Endothelial cell of umbilical vein (primary cell): Measurements from ENCODE around the gene CXCR6. TPM values are rescaled to one million over a fixed set of nuclear protein-coding genes. Genes with fewer than 3 reads are reported as not detected.

ENCODE experiments used
- BruUV-seq: library from RNA; stranded (reverse); fragments of 400-500 nt; replicated peaks from 2 replicates; lab custom pipeline; 2021; lab: Mats Ljungman, UMichigan
- CTCF ChIA-PET: fragments of 300-600, 350-600 bp; sonication (Branson Sonifier 250); formaldehyde crosslinking; loops from one replicate; lab custom pipeline; 2021; ENCODE audit warnings: antibody characterized with exemption, inconsistent platforms; lab: Charles Lee
- POLR2A ChIA-PET: fragments of 300-600, 350-600 bp; sonication (Branson Sonifier 250); formaldehyde crosslinking; loops from one replicate; lab custom pipeline; 2021; ENCODE audit warnings: antibody characterized with exemption, inconsistent platforms; lab: Charles Lee
- DNase-seq: peaks from one replicate; pipeline ENCODE4 v3.0.0-alpha.2; 2011; ENCODE audit warnings: low read depth, low spot score
- FAIRE-seq: peaks from 2 replicates; lab custom pipeline; 2011; peaks lifted over from hg19 to GRCh38; lab: Jason Lieb, UNC
- H2AFZ ChIP-seq: 2 replicates; pipeline ENCODE4 v1.6.0; 2012; ENCODE audit warnings: low read depth, low read length, control low read depth, inconsistent platforms
- H3K27ac ChIP-seq: 2 replicates; pipeline ENCODE4 v1.5.1; 2011; ENCODE audit warnings: low read depth, mild to moderate bottlenecking, control low read depth, low read length, moderate library complexity; ENCODE audit not compliant: insufficient read depth
- H3K27me3 ChIP-seq, 2 experiments: 2 replicates each; pipeline versions ENCODE4 v1.6.0 to v1.6.1; 2011; ENCODE audit warnings: low read length in 2 of 2, mixed read lengths in 1 of 2; ENCODE audit not compliant: control insufficient read depth in 2 of 2, insufficient read depth in 2 of 2
- H3K36me3 ChIP-seq, 2 experiments: 2 replicates in 1 of 2; 3 replicates in 1 of 2; pipeline ENCODE4 v1.5.1; 2011; ENCODE audit warnings: low read length in 2 of 2, mild to moderate bottlenecking in 1 of 2, moderate library complexity in 1 of 2; ENCODE audit not compliant: control insufficient read depth in 2 of 2, insufficient read depth in 2 of 2; ENCODE audit errors: extremely low read depth in 1 of 2
- H3K4me1 ChIP-seq: 3 replicates; pipeline ENCODE4 v1.5.1; 2011; ENCODE audit warnings: mild to moderate bottlenecking, low read length; ENCODE audit not compliant: control insufficient read depth, insufficient read depth; ENCODE audit errors: extremely low read depth
- H3K4me2 ChIP-seq: 2 replicates; pipeline ENCODE4 v1.6.1; 2011; ENCODE audit warnings: low read length, control low read depth, mixed read lengths; ENCODE audit not compliant: insufficient read depth
- H3K4me3 ChIP-seq, 3 experiments: fragments of 200-600 bp in 1 of 3; sonication (generic), shearing (Covaris generic) in 1 of 3; replicated peaks in 1 of 3; 2 replicates each; pipeline ENCODE4 v1.5.1; 2011 to 2016; ENCODE audit warnings: control low read depth in 3 of 3, low read length in 3 of 3, mild to moderate bottlenecking in 2 of 3, inconsistent platforms in 1 of 3, low read depth in 1 of 3, moderate library complexity in 1 of 3; ENCODE audit not compliant: insufficient read depth in 1 of 3
- H3K79me2 ChIP-seq: 2 replicates; pipeline ENCODE4 v1.6.0; 2012; ENCODE audit warnings: low read length, inconsistent platforms; ENCODE audit not compliant: control insufficient read depth, insufficient read depth
- H3K9ac ChIP-seq: replicated peaks from 2 replicates; pipeline ENCODE3; 2011; ENCODE audit warnings: low read length, control low read depth; ENCODE audit not compliant: insufficient read depth; ENCODE audit errors: extremely low read depth
- H3K9me1 ChIP-seq: replicated peaks from 3 replicates; pipeline ENCODE4 v1.6.0; 2011; ENCODE audit warnings: mild to moderate bottlenecking, low read length; ENCODE audit not compliant: control insufficient read depth, insufficient read depth; ENCODE audit errors: extremely low read depth
- H3K9me3 ChIP-seq: replicated peaks from 2 replicates; pipeline ENCODE4 v1.5.1; 2012; ENCODE audit warnings: low read length, inconsistent platforms; ENCODE audit not compliant: control insufficient read depth, insufficient read depth
- H4K20me1 ChIP-seq: replicated peaks from 2 replicates; pipeline ENCODE3; 2011; ENCODE audit warnings: mild to moderate bottlenecking, low read length; ENCODE audit not compliant: control insufficient read depth, insufficient read depth; ENCODE audit errors: extremely low read depth
- FOS ChIP-seq: IDR thresholded peaks from 2 replicates; pipeline ENCODE4 v1.6.1; 2011; ENCODE audit warnings: mild to moderate bottlenecking, low read length, moderate library complexity, borderline replicate concordance; ENCODE audit not compliant: insufficient read depth
- GATA2 ChIP-seq: IDR thresholded peaks from 2 replicates; pipeline ENCODE4 v1.7.0; 2011; ENCODE audit warnings: low read depth, mild to moderate bottlenecking, moderate library complexity, mixed read lengths, low read length; ENCODE audit not compliant: insufficient read length, insufficient read depth
- JUN ChIP-seq: IDR thresholded peaks from 2 replicates; pipeline ENCODE4 v1.6.1; 2011; ENCODE audit warnings: borderline replicate concordance, low read depth; ENCODE audit not compliant: insufficient read length, insufficient read depth
- MYC ChIP-seq: IDR thresholded peaks from one replicate; pipeline ENCODE4 v1.6.1; 2011; ENCODE audit warnings: mild to moderate bottlenecking, low read depth, low read length
- POLR2AphosphoS5 ChIP-seq: IDR thresholded peaks from 2 replicates; pipeline ENCODE4 v1.6.1; 2012; ENCODE audit warnings: low read depth, mild to moderate bottlenecking, control low read depth, low read length, moderate library complexity; ENCODE audit not compliant: insufficient read depth
- dilution Hi-C: fragments of 300-500 bp; cut with MboI; formaldehyde crosslinking; loops from one replicate; pipeline ENCODE4 v1.15.0; 2019; ENCODE audit warnings: low sequenced_read_pairs; ENCODE audit not compliant: extremely low pct_ligation_motif_present
- intact Hi-C: fragments of 100-400 bp; cut with micrococcal nuclease; formaldehyde crosslinking; loops from one replicate; pipeline ENCODE4 v1.10.0; 2022
- polyA plus RNA-seq, 4 experiments: library from polyadenylated mRNA; depleted of rRNA in 3 of 4; stranded (reverse) in 3 of 4; unstranded in 1 of 4; fragments of >200 nt; gene quantifications; 2 replicates each; pipeline versions ENCODE4 v1.2.1 to v1.2.3, GENCODE V29; 2011 to 2012; ENCODE audit warnings: missing spikeins in 1 of 4
- total RNA-seq: library from RNA; stranded (reverse); gene quantifications from 2 replicates; pipeline ENCODE4 v1.2.3, GENCODE V29; 2021
- TF ChIP-seq, protein P1 (sequence below), 2 donors: IDR thresholded peaks; 1 replicate in 1 of 2; 2 replicates in 1 of 2; pipeline ENCODE4 v1.5.1; 2011; ENCODE audit warnings: low read length in 2 of 2, mild to moderate bottlenecking in 2 of 2, moderate library complexity in 2 of 2, control low read depth in 1 of 2, inconsistent platforms in 1 of 2, low read depth in 1 of 2; ENCODE audit not compliant: insufficient read depth in 1 of 2; ENCODE audit errors: extremely low read depth in 1 of 2

CXCR6 gene
- total and polyA plus RNA-seq, 2 donors (not counting 3 experiments of a cell fraction or from before 2014, with no cell fraction given): not detected

GRCh38 chr3:45969116-45969515 is 25.9 kb downstream of the CXCR6 start:
- Histone ChIP-seq H3K9me1 (no peaks in the 10 kb centered on the region), H3K9ac (no peak overlapping the region), H3K4me2 (no peak overlapping the region), H3K27me3 (no peaks in the 10 kb centered on the region), H3K4me3 (no peak overlapping the region), H3K27ac (no peak overlapping the region), H3K4me1 (no peaks in the 10 kb centered on the region), H3K79me2 (no peaks in the 10 kb centered on the region), H2AFZ (no peak overlapping the region), H3K9me3 (no peaks in the 10 kb centered on the region), H3K36me3 (peaks cover 6 to 50% of the 10 kb centered on the region in 2 experiments), H4K20me1 (no peaks in the 10 kb centered on the region)
- ChIA-PET POLR2A (no interaction called here), CTCF (interaction anchor here (1.0 to 3.5 kb wide), 4 partner anchors 22 to 110 kb away, joined by 3 to 16 read pairs (median 4); no protein-coding TSS in a partner anchor)
- intact Hi-C loops (no loop called here), dilution Hi-C loops (no loop called here)
- TF ChIP-seq JUN: no peak
- TF ChIP-seq POLR2AphosphoS5: no peak
- TF ChIP-seq MYC: no peak
- TF ChIP-seq, protein P1, sequence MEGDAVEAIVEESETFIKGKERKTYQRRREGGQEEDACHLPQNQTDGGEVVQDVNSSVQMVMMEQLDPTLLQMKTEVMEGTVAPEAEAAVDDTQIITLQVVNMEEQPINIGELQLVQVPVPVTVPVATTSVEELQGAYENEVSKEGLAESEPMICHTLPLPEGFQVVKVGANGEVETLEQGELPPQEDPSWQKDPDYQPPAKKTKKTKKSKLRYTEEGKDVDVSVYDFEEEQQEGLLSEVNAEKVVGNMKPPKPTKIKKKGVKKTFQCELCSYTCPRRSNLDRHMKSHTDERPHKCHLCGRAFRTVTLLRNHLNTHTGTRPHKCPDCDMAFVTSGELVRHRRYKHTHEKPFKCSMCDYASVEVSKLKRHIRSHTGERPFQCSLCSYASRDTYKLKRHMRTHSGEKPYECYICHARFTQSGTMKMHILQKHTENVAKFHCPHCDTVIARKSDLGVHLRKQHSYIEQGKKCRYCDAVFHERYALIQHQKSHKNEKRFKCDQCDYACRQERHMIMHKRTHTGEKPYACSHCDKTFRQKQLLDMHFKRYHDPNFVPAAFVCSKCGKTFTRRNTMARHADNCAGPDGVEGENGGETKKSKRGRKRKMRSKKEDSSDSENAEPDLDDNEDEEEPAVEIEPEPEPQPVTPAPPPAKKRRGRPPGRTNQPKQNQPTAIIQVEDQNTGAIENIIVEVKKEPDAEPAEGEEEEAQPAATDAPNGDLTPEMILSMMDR (IDR thresholded peaks at IDR 0.05; ENCODE audit: extremely low read depth in 1 of 2, insufficient read depth in 1 of 2, low read depth in 1 of 2, low read length in 2 of 2): no peak
- TF ChIP-seq GATA2: no peak
- TF ChIP-seq FOS: no peak
- FAIRE-seq (no peak), DNase-seq (no peak)
- no TSS peak for BruUV-seq

DNA sequence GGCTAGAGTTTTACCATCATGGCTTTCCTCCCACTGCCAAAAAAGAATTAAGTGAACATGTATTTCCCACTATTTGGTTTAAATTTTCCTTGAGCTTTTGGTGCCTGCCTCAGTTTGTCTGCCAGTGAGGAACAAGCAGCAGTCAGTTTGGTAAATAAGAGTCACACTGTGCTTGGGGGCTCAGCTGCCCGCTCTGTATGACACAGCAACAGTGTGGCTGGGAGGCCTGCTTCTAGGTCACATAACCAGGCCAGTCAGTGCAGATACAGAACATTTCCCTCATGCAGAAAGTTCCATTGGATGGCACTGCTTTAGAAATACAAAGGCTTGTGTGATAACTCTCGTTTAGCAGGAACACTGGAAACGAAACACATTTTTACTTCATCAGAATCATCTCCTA is 26.7 kb downstream of the CXCR6 start:
- DNase-seq (no peak), FAIRE-seq (no peak)
- no peak for TF ChIP-seq GATA2
- H3K36me3 ChIP-seq: peaks cover 6 to 41% of the 10 kb centered on the region in 2 experiments
- H3K4me3 ChIP-seq: no peak overlapping the region
- H3K4me1 ChIP-seq: no peaks in the 10 kb centered on the region
- POLR2A ChIA-PET: no interaction called here
- H2AFZ ChIP-seq: no peak overlapping the region
- no peaks in the 10 kb centered on the region for H4K20me1 ChIP-seq
- no peak overlapping the region for H3K4me2 ChIP-seq
- dilution Hi-C loops (no loop called here), intact Hi-C loops (no loop called here)
- no peak overlapping the region for H3K9ac ChIP-seq
- no peaks in the 10 kb centered on the region for H3K9me3 ChIP-seq
- no peak overlapping the region for H3K27ac ChIP-seq
- no peaks in the 10 kb centered on the region for H3K27me3 ChIP-seq
- BruUV-seq: no TSS peak
- CTCF ChIA-PET: interaction anchor here (1.1 to 3.5 kb wide), 2 partner anchors 31 to 108 kb away, joined by 3 to 16 read pairs; no protein-coding TSS in a partner anchor
- no peaks in the 10 kb centered on the region for H3K79me2 ChIP-seq
- H3K9me1 ChIP-seq: no peaks in the 10 kb centered on the region
